Body of pancreas (tissue), 4 donors: Measurements from ENCODE around the gene VAV1.

Source experiments
- POLR2A ChIP-seq, 3 donors: fragments of 450-650 bp; IDR thresholded peaks; one replicate each; pipeline ENCODE4 v1.6.1; 2016; ENCODE audit warnings: antibody characterized with exemption in 3 of 3, mild to moderate bottlenecking in 2 of 3
- TF ChIP-seq, protein P1 (sequence below), 7 experiments: fragments of 450-650 bp in 4 of 7; fragments of 200-600 bp in 3 of 7; sonication (generic) in 3 of 7; IDR thresholded peaks; one replicate each; pipeline ENCODE4 v1.5.1; 2016 to 2019; ENCODE audit warnings: antibody characterized with exemption in 7 of 7

DNA sequence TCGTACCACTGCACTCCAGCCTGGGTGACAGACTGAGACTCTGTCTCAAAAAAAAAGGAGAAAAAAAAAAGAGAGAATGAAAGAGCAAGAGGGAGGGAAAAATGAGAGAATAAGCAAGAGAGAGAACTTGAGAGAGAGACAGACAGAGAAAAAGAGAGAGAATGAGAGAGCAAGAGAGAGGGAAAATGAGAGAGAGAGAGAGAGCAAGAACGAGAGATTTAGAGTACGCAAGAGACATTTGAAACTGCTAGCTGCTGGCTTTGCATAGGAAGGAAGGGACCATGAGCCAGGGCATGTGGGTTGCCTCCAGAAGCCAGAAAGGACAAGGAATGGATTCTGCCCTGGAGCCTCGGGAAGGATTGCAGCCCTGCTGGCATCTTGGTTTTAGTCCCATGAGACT lies 105.3 kb downstream of the VAV1 start:
- TF ChIP-seq, protein P1, sequence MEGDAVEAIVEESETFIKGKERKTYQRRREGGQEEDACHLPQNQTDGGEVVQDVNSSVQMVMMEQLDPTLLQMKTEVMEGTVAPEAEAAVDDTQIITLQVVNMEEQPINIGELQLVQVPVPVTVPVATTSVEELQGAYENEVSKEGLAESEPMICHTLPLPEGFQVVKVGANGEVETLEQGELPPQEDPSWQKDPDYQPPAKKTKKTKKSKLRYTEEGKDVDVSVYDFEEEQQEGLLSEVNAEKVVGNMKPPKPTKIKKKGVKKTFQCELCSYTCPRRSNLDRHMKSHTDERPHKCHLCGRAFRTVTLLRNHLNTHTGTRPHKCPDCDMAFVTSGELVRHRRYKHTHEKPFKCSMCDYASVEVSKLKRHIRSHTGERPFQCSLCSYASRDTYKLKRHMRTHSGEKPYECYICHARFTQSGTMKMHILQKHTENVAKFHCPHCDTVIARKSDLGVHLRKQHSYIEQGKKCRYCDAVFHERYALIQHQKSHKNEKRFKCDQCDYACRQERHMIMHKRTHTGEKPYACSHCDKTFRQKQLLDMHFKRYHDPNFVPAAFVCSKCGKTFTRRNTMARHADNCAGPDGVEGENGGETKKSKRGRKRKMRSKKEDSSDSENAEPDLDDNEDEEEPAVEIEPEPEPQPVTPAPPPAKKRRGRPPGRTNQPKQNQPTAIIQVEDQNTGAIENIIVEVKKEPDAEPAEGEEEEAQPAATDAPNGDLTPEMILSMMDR (IDR thresholded peaks at IDR 0.05) = no peak
- TF ChIP-seq POLR2A (IDR thresholded peaks at IDR 0.05) = no peak
